B cell (primary cell): ENCODE measurements around the gene GNAS. TPM values are rescaled to one million over a fixed set of nuclear protein-coding genes. Genes with fewer than 3 reads are reported as not detected.
A peak's percentile ranks its signal among the peaks of the same experiment; 100 is the strongest.

Experiments
- ATAC-seq: fragments of 200-7000 bp; cut with Tn5 transposase; one replicate; pipeline ENCODE4 v1.10.0; 2021; ENCODE audit warnings: low read depth, mild to moderate bottlenecking, moderate number of reproducible peaks, moderate library complexity
- CTCF ChIA-PET: fragments of 350-600 bp; sonication (Branson Sonifier 250); formaldehyde crosslinking; loops from one replicate; lab custom pipeline; 2021; ENCODE audit warnings: antibody characterized with exemption, inconsistent platforms; lab: Charles Lee
- POLR2A ChIA-PET: fragments of 350-600 bp; sonication (Branson Sonifier 250); formaldehyde crosslinking; loops from one replicate; lab custom pipeline; 2021; ENCODE audit warnings: antibody characterized with exemption; lab: Charles Lee
- DNase-seq: peaks from one replicate; pipeline ENCODE4 v3.0.0; 2013
- H2AFZ ChIP-seq: 2 replicates; pipeline ENCODE4 v1.6.1; 2012; ENCODE audit warnings: mild to moderate bottlenecking, low read depth, low read length; ENCODE audit not compliant: insufficient read depth, poor library complexity, severe bottlenecking
- H3K27ac ChIP-seq, 2 donors: 1 replicate in 1 of 2; 2 replicates in 1 of 2; pipeline ENCODE4 v1.5.1; 2012 to 2013; ENCODE audit warnings: low read length in 2 of 2, mild to moderate bottlenecking in 2 of 2, moderate library complexity in 1 of 2
- H3K27me3 ChIP-seq, 4 experiments: fragments of 200-600 bp in 1 of 4; sonication (generic) in 1 of 4; replicated peaks in 1 of 4; 1 replicate in 2 of 4; 2 replicates in 2 of 4; pipeline versions ENCODE4 v1.6.1 to v1.7.0; 2013 to 2016; ENCODE audit warnings: low read length in 3 of 4, mild to moderate bottlenecking in 2 of 4, mixed read lengths in 1 of 4, moderate library complexity in 1 of 4; ENCODE audit not compliant: insufficient read depth in 4 of 4, control insufficient read depth in 3 of 4; ENCODE audit errors: control extremely low read depth in 1 of 4
- H3K36me3 ChIP-seq, 2 experiments: replicated peaks in 1 of 2; 1 replicate in 1 of 2; 2 replicates in 1 of 2; pipeline versions ENCODE4 v1.6.1 to v1.7.1; 2013; ENCODE audit warnings: low read length in 1 of 2; ENCODE audit not compliant: insufficient read depth in 2 of 2, control insufficient read depth in 1 of 2; ENCODE audit errors: control extremely low read depth in 1 of 2, extremely low read depth in 1 of 2
- H3K4me1 ChIP-seq, 2 donors: fragments of 200-600 bp in 1 of 2; sonication (generic) in 1 of 2; 1 replicate in 1 of 2; 2 replicates in 1 of 2; pipeline versions ENCODE4 v1.5.1 to v1.6.1; 2013 to 2017; ENCODE audit warnings: low read length in 2 of 2; ENCODE audit not compliant: control insufficient read depth in 2 of 2, insufficient read depth in 2 of 2
- H3K4me2 ChIP-seq: replicated peaks from 2 replicates; pipeline ENCODE3; 2012; ENCODE audit warnings: mild to moderate bottlenecking, low read depth, low read length; ENCODE audit not compliant: poor library complexity, severe bottlenecking
- H3K4me3 ChIP-seq, 5 experiments: fragments of 200-600 bp in 1 of 5; sonication (generic) in 1 of 5; 1 replicate in 3 of 5; 2 replicates in 2 of 5; pipeline versions ENCODE4 v1.5.1 to v1.7.0; 2011 to 2016; ENCODE audit warnings: low read length in 4 of 5, mild to moderate bottlenecking in 4 of 5, low read depth in 2 of 5, control low read depth in 1 of 5, moderate library complexity in 1 of 5; ENCODE audit not compliant: insufficient read depth in 1 of 5; ENCODE audit errors: control extremely low read depth in 1 of 5, extremely low read depth in 1 of 5
- H3K79me2 ChIP-seq: fragments of 200-600 bp; sonication (generic); one replicate; pipeline ENCODE4 v1.6.0; 2016; ENCODE audit warnings: low read length; ENCODE audit not compliant: control insufficient read depth, insufficient read depth
- H3K9ac ChIP-seq: fragments of 200-600 bp; sonication (generic); 2 replicates; pipeline ENCODE4 v1.6.1; 2017; ENCODE audit warnings: mild to moderate bottlenecking, low read length, moderate library complexity
- H3K9me3 ChIP-seq, 3 donors: one replicate each; pipeline versions ENCODE4 v1.6.1 to v1.7.1; 2013; ENCODE audit warnings: low read length in 2 of 3; ENCODE audit not compliant: control insufficient read depth in 2 of 3, insufficient read depth in 1 of 3; ENCODE audit errors: control extremely low read depth in 1 of 3
- H4K20me1 ChIP-seq: 2 replicates; pipeline ENCODE4 v1.6.0; 2012; ENCODE audit warnings: mild to moderate bottlenecking, low read length; ENCODE audit not compliant: insufficient read depth, control insufficient read depth, poor library complexity, severe bottlenecking
- H3K27ac Mint-ChIP-seq: one replicate; pipeline ENCODE4 v1.8.0; 2021; ENCODE audit warnings: mixed read lengths
- H3K27me3 Mint-ChIP-seq: one replicate; pipeline ENCODE4 v1.8.0; 2021; ENCODE audit warnings: mixed read lengths
- H3K4me1 Mint-ChIP-seq: one replicate; pipeline ENCODE4 v1.8.0; 2021; ENCODE audit warnings: mixed read lengths
- H3K4me3 Mint-ChIP-seq: one replicate; pipeline ENCODE4 v1.8.0; 2021; ENCODE audit warnings: mixed read lengths
- H3K9me3 Mint-ChIP-seq: one replicate; pipeline ENCODE4 v1.8.0; 2022; ENCODE audit warnings: mixed read lengths; ENCODE audit not compliant: insufficient read depth
- CTCF ChIP-seq: fragments of 200-600 bp; IDR thresholded peaks from one replicate; pipeline ENCODE4 v1.8.0; 2022; ENCODE audit warnings: antibody characterized with exemption, mild to moderate bottlenecking
- EZH2 ChIP-seq: IDR thresholded peaks from 2 replicates; pipeline ENCODE4 v1.6.1; 2012; ENCODE audit warnings: borderline replicate concordance, low read depth, mild to moderate bottlenecking, moderate library complexity, low read length; ENCODE audit not compliant: insufficient read depth, poor library complexity, severe bottlenecking
- WGBS: methylation state at CpG from one replicate; pipeline ENCODE4 v1.1.5; 2013; ENCODE audit warnings: missing lambda C conversion rate; ENCODE audit not compliant: insufficient coverage; 5-methylcytosine and 5-hydroxymethylcytosine counted together
- intact Hi-C: fragments of 100-400 bp; cut with micrococcal nuclease; formaldehyde crosslinking; loops from one replicate; pipeline ENCODE4 v1.10.0; 2022
- polyA plus RNA-seq: library from polyadenylated mRNA; depleted of rRNA; stranded (reverse); fragments of >200 nt; gene quantifications from 2 replicates; pipeline ENCODE4 v1.2.3, GENCODE V29; 2012
- total RNA-seq, 2 donors: library from RNA; stranded (reverse); fragments of 120-200 nt in 1 of 2; gene quantifications; 1 replicate in 1 of 2; 2 replicates in 1 of 2; pipeline versions ENCODE4 v1.2.3 to v1.2.4, GENCODE V29; 2013 to 2022

Gene GNAS
- total and polyA plus RNA-seq, 2 donors (not counting 1 experiment from before 2014, with no cell fraction given) = 714 to 1,181 TPM

DNA sequence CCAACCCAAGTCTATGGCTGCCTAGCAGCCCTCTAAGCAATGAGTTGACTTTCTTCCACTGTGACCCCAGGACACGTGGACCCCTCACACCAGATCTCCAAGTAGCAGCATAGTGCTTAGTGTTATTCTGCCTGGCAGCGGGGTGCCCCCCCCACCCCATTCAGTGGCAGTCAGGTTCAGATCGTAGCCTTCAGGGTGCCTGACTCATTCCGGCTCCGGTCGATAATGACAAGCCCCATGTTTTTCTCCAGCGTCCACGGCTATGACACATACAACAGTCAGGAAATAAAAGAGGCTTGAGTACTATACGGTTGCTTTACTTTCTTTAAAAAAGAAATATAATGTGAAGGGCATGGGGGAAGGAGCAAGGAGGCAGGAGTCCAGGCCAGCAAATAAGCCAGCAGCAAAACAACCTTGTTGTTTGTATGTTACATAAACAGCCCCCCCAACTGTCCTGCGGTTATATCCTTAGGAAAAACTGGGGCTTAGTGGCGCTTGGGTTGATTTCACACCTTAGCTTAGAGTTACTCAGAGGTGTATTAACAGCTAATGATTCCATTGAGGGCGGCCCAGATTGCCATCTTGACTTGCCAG lies 23.1 kb downstream of the GNAS start:
- Mint-ChIP-seq H3K27ac (peak overlapping the region; percentile 54), H3K4me1 (peaks cover 8% of the 10 kb centered on the region), H3K9me3 (no peaks in the 10 kb centered on the region), H3K27me3 (no peaks in the 10 kb centered on the region), H3K4me3 (no peak overlapping the region)
- no peaks in the 10 kb centered on the region for H3K79me2 ChIP-seq
- no peaks in the 10 kb centered on the region for H4K20me1 ChIP-seq
- no peaks in the 10 kb centered on the region for H3K9me3 ChIP-seq
- no peak overlapping the region for H3K27ac ChIP-seq
- ATAC-seq (no peak), DNase-seq (no peak)
- no peak overlapping the region for H2AFZ ChIP-seq
- H3K36me3 ChIP-seq = no peaks in the 10 kb centered on the region
- ChIA-PET CTCF (interaction anchor here (0.9 to 2.2 kb wide), 4 partner anchors 11 to 346 kb away, joined by 3 to 6 read pairs (median 4); no protein-coding TSS in a partner anchor), POLR2A (no interaction called here)
- TF ChIP-seq EZH2 = no peak
- TF ChIP-seq CTCF = no peak
- no peak overlapping the region for H3K4me2 ChIP-seq
- WGBS = 98% methylated on average over 8 of the region's 12 CpGs
- H3K4me1 ChIP-seq = peaks cover under 1 to 1% of the 10 kb centered on the region in 2 donors
- no peak overlapping the region for H3K9ac ChIP-seq
- no peak overlapping the region for H3K4me3 ChIP-seq
- no peaks in the 10 kb centered on the region for H3K27me3 ChIP-seq
- intact Hi-C loops = no loop called here

- intact Hi-C loops = no loop called here
- ATAC-seq = no peak
Measured at GRCh38 chr20:58876437-58876836, 23.9 kb downstream of the GNAS start.

More at GRCh38 chr20:58876437-58876836, 23.9 kb downstream of the GNAS start:
- Mint-ChIP-seq H3K27ac (no peak overlapping the region), H3K4me1 (peaks cover 6% of the 10 kb centered on the region), H3K27me3 (no peaks in the 10 kb centered on the region), H3K4me3 (no peak overlapping the region), H3K9me3 (no peaks in the 10 kb centered on the region)
- ChIA-PET CTCF (interaction anchor here (0.7 to 1.6 kb wide), 4 partner anchors 206 to 354 kb away, joined by 3 to 4 read pairs (median 3); no protein-coding TSS in a partner anchor), POLR2A (no interaction called here)
- Histone ChIP-seq H3K36me3 (no peaks in the 10 kb centered on the region), H3K4me3 (no peak overlapping the region), H4K20me1 (no peaks in the 10 kb centered on the region), H3K9me3 (no peaks in the 10 kb centered on the region), H3K4me1 (no peaks in the 10 kb centered on the region), H3K27ac (no peak overlapping the region), H2AFZ (no peak overlapping the region), H3K27me3 (no peaks in the 10 kb centered on the region), H3K4me2 (no peak overlapping the region), H3K9ac (no peak overlapping the region), H3K79me2 (no peaks in the 10 kb centered on the region)
- WGBS = 90% methylated on average over 2 of the region's 7 CpGs
- TF ChIP-seq CTCF (no peak), EZH2 (no peak)
- DNase-seq = no peak
